Heart right ventricle (tissue), 16 donors: ENCODE data around the gene NKIRAS2. TPM values are rescaled to one million over a fixed set of nuclear protein-coding genes. Genes with fewer than 3 reads are reported as not detected.
"Not testable (repeated sequence)": the region's sequence is repeated elsewhere in the genome, so short reads cannot be mapped to it uniquely, and the experiment has no call there.

Source experiments
- ATAC-seq, 8 donors: fragments of 200-7000 bp; cut with Tn5 transposase; one replicate each; pipeline ENCODE4 v1.9.1; 2020; ENCODE audit warnings: mild to moderate bottlenecking in 8 of 8, moderate library complexity in 8 of 8, moderate number of reproducible peaks in 1 of 8
- DNase-seq, 2 donors: peaks; one replicate each; pipeline ENCODE4 v3.0.0-alpha.2; 2020
- H3K27ac ChIP-seq, 10 donors: fragments of 200-600 bp; sonication (generic) in 2 of 10; one replicate each; pipeline versions ENCODE4 v1.5.0 to v1.8.0; 2020 to 2022; ENCODE audit warnings: mild to moderate bottlenecking in 3 of 10
- H3K27me3 ChIP-seq, 7 donors: fragments of 200-600 bp; one replicate each; pipeline ENCODE4 v1.8.0; 2021 to 2022; ENCODE audit warnings: mild to moderate bottlenecking in 2 of 7
- H3K36me3 ChIP-seq, 9 donors: fragments of 200-600 bp; sonication (generic) in 1 of 9; one replicate each; pipeline versions ENCODE4 v1.5.0 to v1.8.0; 2020 to 2022; ENCODE audit warnings: mild to moderate bottlenecking in 2 of 9
- H3K4me1 ChIP-seq, 9 donors: fragments of 200-600 bp; sonication (generic) in 1 of 9; one replicate each; pipeline versions ENCODE4 v1.5.0 to v1.8.0; 2020 to 2022; ENCODE audit warnings: mild to moderate bottlenecking in 4 of 9
- H3K4me3 ChIP-seq, 10 donors: fragments of 200-600 bp; sonication (generic) in 2 of 10; one replicate each; pipeline versions ENCODE4 v1.5.0 to v1.8.0; 2020 to 2022; ENCODE audit warnings: mild to moderate bottlenecking in 7 of 10, moderate library complexity in 2 of 10
- H3K9me3 ChIP-seq, 11 donors: fragments of 200-600 bp in 10 of 11; sonication (generic) in 2 of 11; one replicate each; pipeline versions ENCODE4 v1.5.0 to v1.8.0; 2013 to 2022; ENCODE audit warnings: mild to moderate bottlenecking in 2 of 11, control low read depth in 1 of 11, moderate library complexity in 1 of 11
- CTCF ChIP-seq, 9 donors: fragments of 200-600 bp; sonication (generic) in 2 of 9; IDR thresholded peaks; one replicate each; pipeline versions ENCODE4 v1.5.0 to v1.8.0; 2021 to 2022; ENCODE audit warnings: antibody characterized with exemption in 9 of 9, mild to moderate bottlenecking in 5 of 9, moderate library complexity in 1 of 9
- WGBS, 2 donors: extraction: QIAGEN DNeasy Blood & Tissue Kit; methylation state at CpG; one replicate each; pipeline ENCODE4 v1.1.7; 2013; ENCODE audit warnings: inconsistent platforms in 1 of 2; 5-methylcytosine and 5-hydroxymethylcytosine counted together
- intact Hi-C, 10 donors: fragments of 100-400 bp; cut with DNase I; formaldehyde crosslinking; loops; one replicate each; pipeline versions ENCODE4 v1.11.1 to v1.14.2; 2022
- polyA plus RNA-seq, 2 donors: library from polyadenylated mRNA; stranded (reverse); fragments of 200-250 nt; gene quantifications; one replicate each; pipeline ENCODE4 v1.2.3, GENCODE V29; 2013
- total RNA-seq, 10 donors: library from RNA; stranded (reverse); fragmentation: NEBNext Ultra II Directional in 3 of 10; extraction: Animal tissue kit (Norgen Biotek cat#: 25700) in 3 of 10; gene quantifications; one replicate each; pipeline versions ENCODE4 v1.2.1 to v1.2.4, GENCODE V29; 2021 to 2023
- donor health status: Arrhythmogenic right ventricular cardiomyopathy.
- donor health status: ischemic (EF 13 %, LVEDD 7.1; RV severe dilation, severe dysfunction).
- donor health status: healthy with polysubstance abuse.
- donor health status: DM: no; HTN: yes; CAD: no.
- donor health status: DM: no; HTN: no; CAD: no.
- donor health status: ischemic (EF 25% LVEDD 6.9; RV normal size, moderate dysfunction).
- donor health status: ischemic (EF 25% LVEDD 5.7; RV mildly dilated, moderate dysfunction).
- donor health status: healthy.
- donor health status: DM: yes; HTN: yes; CAD: no.
- donor health status: Ischemic cardiomyopathy.
- donor health status: ischemic (EF 35%, LVEDD 5.7; RV mildly dilated, moderate dysfunction).
- donor health status: nonischemic (EF 11% LVEDD 7.7; RV severe dilation, severe dysfunction).
- donor health status: DM: yes; HTN: yes; CAD: no.
- donor health status: PGD.
- donor health status: ischemic (EF 29% LVEDD 5.4; RV normal size, mild dysfunction).
- donor health status: nonischemic (EF 23%, LVEDD 6.1; RV moderate dilation, normal function).

NKIRAS2 gene
- total and polyA plus RNA-seq, 12 donors = 50.1 to 64.1 (median 57.2) TPM

GRCh38 chr17:42010898-42011516, 8.9 kb upstream of the NKIRAS2 start:
- no peaks in the 10 kb centered on the region for H3K27me3 ChIP-seq
- peak overlapping the region in 4 of 10 donors; percentile 7 to 38 (median 34) for H3K27ac ChIP-seq
- no peak for DNase-seq
- ATAC-seq = no peak
- intact Hi-C loops = loop anchor here in 1 of 10 donors (5.0 kb wide), 1 partner anchor 44 kb away; the partner anchor contains the start of gene CNP
- no peak overlapping the region for H3K4me3 ChIP-seq
- TF ChIP-seq CTCF (IDR thresholded peaks at IDR 0.05) = no peak
- H3K4me1 ChIP-seq = peaks cover 0 to 98% (median 94%) of the 10 kb centered on the region in 9 donors
- H3K36me3 ChIP-seq = peaks cover 0 to 15% (median 0%) of the 10 kb centered on the region in 9 donors
- 95 to 97% methylated on average over 3 of the region's 3 CpGs for WGBS, 2 donors
- H3K9me3 ChIP-seq = no peaks in the 10 kb centered on the region

DNA sequence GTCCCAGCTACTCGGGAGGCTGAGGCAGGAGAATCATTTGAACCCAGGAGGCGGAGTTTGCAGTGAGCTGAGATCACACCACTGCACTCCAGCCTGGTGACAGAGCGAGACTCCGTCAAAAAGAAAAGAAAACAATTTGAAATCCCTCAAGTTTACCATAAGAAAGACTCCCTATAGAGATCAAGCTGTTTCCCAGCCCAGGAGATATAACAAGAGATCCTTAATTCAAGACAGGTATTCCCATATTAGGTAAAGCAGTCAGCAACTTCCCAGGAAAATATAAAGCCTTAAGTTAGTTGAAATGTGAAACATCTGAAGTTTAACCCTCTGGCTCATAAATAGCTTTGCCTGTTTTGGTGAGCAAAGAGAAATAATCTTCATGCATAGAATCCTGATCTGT, 7.5 kb upstream of the NKIRAS2 start:
- H3K4me1 ChIP-seq = peaks cover 0 to 89% (median 85%) of the 10 kb centered on the region in 9 donors
- intact Hi-C loops = loop anchor here in 1 of 10 donors (5.0 kb wide), 1 partner anchor 45 kb away; the partner anchor contains the start of gene CNP

GRCh38 chr17:42013740-42014139, 6.2 kb upstream of the NKIRAS2 start:
- Histone ChIP-seq H3K36me3 (peaks cover 0 to 15% (median 0%) of the 10 kb centered on the region in 9 donors), H3K27ac (peak overlapping the region in 4 of 10 donors; percentile 3 to 54 (median 18)), H3K4me1 (peaks cover 0 to 89% (median 82%) of the 10 kb centered on the region in 9 donors)
- DNase-seq, H3K27me3 ChIP-seq, H3K9me3 ChIP-seq, ATAC-seq, H3K4me3 ChIP-seq: not testable (repeated sequence)
- 92 to 93% methylated on average over 12 of the region's 12 CpGs for WGBS, 2 donors
- intact Hi-C loops = loop anchor here in 1 of 10 donors (5.0 kb wide), 1 partner anchor 46 kb away; the partner anchor contains the start of gene CNP

More for the DNA sequence above, 7.5 kb upstream of the NKIRAS2 start:
- DNase-seq, H3K4me3 ChIP-seq, H3K9me3 ChIP-seq, H3K27me3 ChIP-seq, ATAC-seq: not testable (repeated sequence)
- Histone ChIP-seq H3K27ac (peak overlapping the region in 1 of 10 donors; percentile 54), H3K36me3 (peaks cover 0 to 15% (median 0%) of the 10 kb centered on the region in 9 donors)
- WGBS, 2 donors = 82 to 85% methylated on average over 4 of the region's 4 CpGs

GRCh38 chr17:42016411-42016831, 3.5 kb upstream of the NKIRAS2 start:
- Histone ChIP-seq H3K36me3 (peaks cover 0 to 5% (median 0%) of the 10 kb centered on the region in 9 donors), H3K27me3 (no peaks in the 10 kb centered on the region), H3K4me3 (peak overlapping the region; percentile 71 to 98 (median 88)), H3K9me3 (no peaks in the 10 kb centered on the region), H3K4me1 (peaks cover 4 to 82% (median 66%) of the 10 kb centered on the region in 9 donors), H3K27ac (peak overlapping the region; percentile 85 to 97 (median 94))
- no peak for DNase-seq
- ATAC-seq = no peak
- 1 to 2% methylated on average over 12 of the region's 12 CpGs for WGBS, 2 donors
- TF ChIP-seq CTCF (IDR thresholded peaks at IDR 0.05) = no peak
- intact Hi-C loops = loop anchor here in 5 of 10 donors (5.0 kb wide), 2 partner anchors 44 to 49 kb away; partner anchors contain the start of gene CNP (in 4 of the 5)

DNA sequence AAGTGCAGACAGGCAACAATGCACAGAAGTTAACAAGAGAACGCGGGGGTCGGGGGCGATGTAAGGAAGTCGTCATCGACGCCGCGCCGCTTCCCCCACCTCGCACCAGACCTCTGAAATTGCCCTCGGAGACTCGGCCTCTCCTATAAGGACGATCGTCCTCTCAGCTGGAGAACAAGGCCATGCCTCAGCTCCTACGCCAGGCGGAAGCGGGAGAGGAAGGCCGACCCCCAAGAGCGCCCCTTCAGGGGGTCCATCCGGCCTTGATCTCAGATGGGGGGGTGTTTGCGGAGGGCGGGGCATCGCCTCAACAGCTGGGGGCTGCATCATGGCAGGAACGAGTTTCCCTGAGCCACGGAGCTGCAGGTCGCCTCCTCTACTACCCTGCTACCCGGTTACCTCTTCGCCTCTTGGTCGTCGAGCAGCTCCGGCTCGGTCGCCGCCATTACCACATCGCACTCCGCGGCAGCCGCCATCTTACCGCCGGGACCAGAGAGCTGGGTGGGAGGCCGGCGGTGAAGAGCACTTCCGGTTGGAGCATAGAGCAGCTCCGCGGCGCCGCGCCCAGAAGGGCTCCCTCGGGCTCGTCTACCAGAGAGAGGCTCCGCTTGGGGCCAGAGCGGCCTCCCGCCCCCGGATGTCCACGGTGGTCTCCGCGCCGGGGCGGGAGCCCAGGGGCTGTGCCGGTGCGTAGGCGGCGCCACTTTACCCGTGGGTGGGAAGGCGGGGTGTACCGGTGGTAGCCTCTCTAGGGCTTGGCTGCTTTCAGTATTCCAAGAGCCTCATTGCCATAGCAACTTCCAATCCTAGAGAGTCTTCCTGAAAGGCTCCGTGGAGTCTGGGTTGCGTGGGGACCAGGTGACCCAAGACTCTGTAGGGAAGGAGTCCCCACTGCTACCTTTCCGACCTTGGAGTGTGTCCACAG, 2.7 kb upstream of the NKIRAS2 start, which contains the start of gene DNAJC7:
Gene DNAJC7 (minus strand): TSS at position 499 of the 925 bp plus-strand sequence. CDS start 23 bp downstream, at position 476.
- peak; percentile 90 to 92 for DNase-seq
- intact Hi-C loops = loop anchor here in 5 of 10 donors (5.0 kb wide), 2 partner anchors 45 to 50 kb away; partner anchors contain the start of gene CNP (in 4 of the 5)
- Histone ChIP-seq H3K4me1 (peaks cover 4 to 78% (median 59%) of the 10 kb centered on the region in 9 donors), H3K9me3 (no peaks in the 10 kb centered on the region), H3K36me3 (peaks cover 0 to 13% (median 3%) of the 10 kb centered on the region in 9 donors), H3K4me3 (peak within 1 kb of the TSS; percentile 71 to 98 (median 88)), H3K27me3 (no peaks in the 10 kb centered on the region), H3K27ac (peak within 1 kb of the TSS; percentile 85 to 97 (median 94))
- WGBS, 2 donors = 0% methylated on average over 70 of the region's 70 CpGs
- peak; percentile 95 to 97 (median 96) for ATAC-seq
- no peak for TF ChIP-seq CTCF (IDR thresholded peaks at IDR 0.05)
